ENCODE data around the gene GNA12.

DNA sequence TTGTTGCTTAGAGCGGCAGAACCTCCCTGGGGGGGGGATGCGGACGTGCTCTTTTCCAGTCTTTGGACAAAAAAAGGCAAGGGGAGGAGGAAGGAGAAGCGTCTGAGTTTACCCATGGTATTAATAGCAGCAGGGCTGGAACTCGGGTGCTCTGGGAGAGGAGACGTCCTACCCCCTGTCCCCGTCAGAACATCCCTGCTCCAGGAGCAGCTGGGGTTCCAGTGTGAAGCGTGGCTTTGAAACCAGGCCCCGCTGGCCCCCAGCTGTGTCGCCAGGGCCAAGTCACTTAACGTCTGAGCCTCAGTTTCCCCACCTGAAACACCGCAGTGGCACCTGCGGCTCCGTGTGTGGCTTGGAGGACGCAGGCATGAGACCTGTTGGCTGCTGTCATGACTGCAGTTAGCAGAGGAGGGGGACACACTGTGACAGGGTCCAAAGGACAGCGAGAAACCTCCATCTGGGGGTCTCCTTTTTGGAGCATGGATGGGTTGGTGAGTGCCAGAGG, 154.7 kb downstream of the GNA12 start:
- TF ChIP-seq EP300 (IDR thresholded peaks at IDR 0.05; ENCODE audit: borderline replicate concordance) = no peak
- TF ChIP-seq, protein P1, sequence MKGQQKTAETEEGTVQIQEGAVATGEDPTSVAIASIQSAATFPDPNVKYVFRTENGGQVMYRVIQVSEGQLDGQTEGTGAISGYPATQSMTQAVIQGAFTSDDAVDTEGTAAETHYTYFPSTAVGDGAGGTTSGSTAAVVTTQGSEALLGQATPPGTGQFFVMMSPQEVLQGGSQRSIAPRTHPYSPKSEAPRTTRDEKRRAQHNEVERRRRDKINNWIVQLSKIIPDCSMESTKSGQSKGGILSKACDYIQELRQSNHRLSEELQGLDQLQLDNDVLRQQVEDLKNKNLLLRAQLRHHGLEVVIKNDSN (IDR thresholded peaks at IDR 0.05) = no peak
- TF ChIP-seq, protein P2, sequence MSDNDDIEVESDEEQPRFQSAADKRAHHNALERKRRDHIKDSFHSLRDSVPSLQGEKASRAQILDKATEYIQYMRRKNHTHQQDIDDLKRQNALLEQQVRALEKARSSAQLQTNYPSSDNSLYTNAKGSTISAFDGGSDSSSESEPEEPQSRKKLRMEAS (IDR thresholded peaks at IDR 0.05) = no peak
- no peak for TF ChIP-seq RAD21 (IDR thresholded peaks at IDR 0.05; ENCODE audit: low read depth)
- no peak for TF ChIP-seq CREB1 (IDR thresholded peaks at IDR 0.05; ENCODE audit: low read depth)
- TF ChIP-seq YY1 (IDR thresholded peaks at IDR 0.05; ENCODE audit: low read depth) = no peak
- TF ChIP-seq, protein P3, sequence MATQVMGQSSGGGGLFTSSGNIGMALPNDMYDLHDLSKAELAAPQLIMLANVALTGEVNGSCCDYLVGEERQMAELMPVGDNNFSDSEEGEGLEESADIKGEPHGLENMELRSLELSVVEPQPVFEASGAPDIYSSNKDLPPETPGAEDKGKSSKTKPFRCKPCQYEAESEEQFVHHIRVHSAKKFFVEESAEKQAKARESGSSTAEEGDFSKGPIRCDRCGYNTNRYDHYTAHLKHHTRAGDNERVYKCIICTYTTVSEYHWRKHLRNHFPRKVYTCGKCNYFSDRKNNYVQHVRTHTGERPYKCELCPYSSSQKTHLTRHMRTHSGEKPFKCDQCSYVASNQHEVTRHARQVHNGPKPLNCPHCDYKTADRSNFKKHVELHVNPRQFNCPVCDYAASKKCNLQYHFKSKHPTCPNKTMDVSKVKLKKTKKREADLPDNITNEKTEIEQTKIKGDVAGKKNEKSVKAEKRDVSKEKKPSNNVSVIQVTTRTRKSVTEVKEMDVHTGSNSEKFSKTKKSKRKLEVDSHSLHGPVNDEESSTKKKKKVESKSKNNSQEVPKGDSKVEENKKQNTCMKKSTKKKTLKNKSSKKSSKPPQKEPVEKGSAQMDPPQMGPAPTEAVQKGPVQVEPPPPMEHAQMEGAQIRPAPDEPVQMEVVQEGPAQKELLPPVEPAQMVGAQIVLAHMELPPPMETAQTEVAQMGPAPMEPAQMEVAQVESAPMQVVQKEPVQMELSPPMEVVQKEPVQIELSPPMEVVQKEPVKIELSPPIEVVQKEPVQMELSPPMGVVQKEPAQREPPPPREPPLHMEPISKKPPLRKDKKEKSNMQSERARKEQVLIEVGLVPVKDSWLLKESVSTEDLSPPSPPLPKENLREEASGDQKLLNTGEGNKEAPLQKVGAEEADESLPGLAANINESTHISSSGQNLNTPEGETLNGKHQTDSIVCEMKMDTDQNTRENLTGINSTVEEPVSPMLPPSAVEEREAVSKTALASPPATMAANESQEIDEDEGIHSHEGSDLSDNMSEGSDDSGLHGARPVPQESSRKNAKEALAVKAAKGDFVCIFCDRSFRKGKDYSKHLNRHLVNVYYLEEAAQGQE (IDR thresholded peaks at IDR 0.05; ENCODE audit: low read depth) = no peak
- TF ChIP-seq TEAD4 (IDR thresholded peaks at IDR 0.05) = no peak
- TF ChIP-seq TAF1 (IDR thresholded peaks at IDR 0.05; ENCODE audit: low read depth) = no peak
- no peak for TF ChIP-seq EGR1 (IDR thresholded peaks at IDR 0.05)

Measured in Ishikawa (cell line).